IMR-90 (cell line): ENCODE data around the gene FAT1. TPM values are rescaled to one million over a fixed set of nuclear protein-coding genes. Genes with fewer than 3 reads are reported as not detected.
A peak's percentile ranks its signal among the peaks of the same experiment; 100 is the strongest.

Source experiments
- ATAC-seq: fragments of 200-7000 bp; cut with Tn5 transposase; 2 replicates; pipeline ENCODE4 v1.9.1; 2020; ENCODE audit warnings: low read depth, mild to moderate bottlenecking, moderate library complexity
- BruUV-seq: library from RNA; stranded (reverse); fragments of 400-500 nt; replicated peaks from 2 replicates; lab custom pipeline; 2021; lab: Mats Ljungman, UMichigan
- CTCF ChIA-PET: fragments of 300-600 bp; formaldehyde crosslinking; extraction: SDS; loops from one replicate; lab custom pipeline; 2021; ENCODE audit warnings: antibody characterized with exemption; lab: Yijun Ruan, JAX
- POLR2A ChIA-PET: fragments of 300-600 bp; sonication (Branson Sonifier 250); formaldehyde crosslinking; loops from one replicate; lab custom pipeline; 2022; ENCODE audit warnings: antibody characterized with exemption; ENCODE audit not compliant: unreplicated experiment; lab: Charles Lee
- DNase-seq: peaks from one replicate; pipeline ENCODE4 v3.0.0; 2013
- H2AFZ ChIP-seq: replicated peaks from 2 replicates; pipeline ENCODE3; 2013; ENCODE audit warnings: low read length, mild to moderate bottlenecking; ENCODE audit not compliant: poor library complexity
- H2AK5ac ChIP-seq: 2 replicates; pipeline ENCODE4 v1.6.1; 2013; ENCODE audit warnings: low read depth, low read length, inconsistent platforms
- H2AK9ac ChIP-seq: replicated peaks from 2 replicates; pipeline ENCODE3; 2013; ENCODE audit warnings: mild to moderate bottlenecking, low read depth, low read length, moderate library complexity; ENCODE audit not compliant: poor library complexity
- H2BK120ac ChIP-seq: 2 replicates; pipeline ENCODE4 v1.6.1; 2013; ENCODE audit warnings: low read depth, low read length, inconsistent platforms
- H2BK15ac ChIP-seq: 3 replicates; pipeline ENCODE4 v1.6.1; 2013; ENCODE audit warnings: low read depth, low read length, inconsistent platforms
- H2BK20ac ChIP-seq: 2 replicates; pipeline ENCODE4 v1.6.1; 2013; ENCODE audit warnings: low read depth, mild to moderate bottlenecking, inconsistent platforms, low read length, moderate library complexity
- H2BK5ac ChIP-seq: 2 replicates; pipeline ENCODE4 v1.6.1; 2013; ENCODE audit warnings: mild to moderate bottlenecking, low read depth, low read length, inconsistent platforms; ENCODE audit not compliant: poor library complexity, severe bottlenecking
- H3K14ac ChIP-seq: replicated peaks from 2 replicates; pipeline ENCODE4 v1.6.1; 2013; ENCODE audit warnings: low read depth, low read length, inconsistent platforms
- H3K18ac ChIP-seq: 2 replicates; pipeline ENCODE4 v1.6.1; 2013; ENCODE audit warnings: low read depth, low read length, control low read depth
- H3K23ac ChIP-seq: 2 replicates; pipeline ENCODE4 v1.6.1; 2013; ENCODE audit warnings: low read depth, low read length, inconsistent platforms
- H3K27ac ChIP-seq: 2 replicates; pipeline ENCODE4 v1.5.1; 2013; ENCODE audit warnings: mild to moderate bottlenecking, control low read depth, low read length; ENCODE audit not compliant: insufficient read depth
- H3K27me3 ChIP-seq: 2 replicates; pipeline ENCODE4 v1.6.1; 2013; ENCODE audit warnings: low read length; ENCODE audit not compliant: control insufficient read depth, insufficient read depth
- H3K36me3 ChIP-seq: 2 replicates; pipeline ENCODE4 v1.6.1; 2013; ENCODE audit warnings: low read length, mixed read lengths; ENCODE audit not compliant: control insufficient read depth, insufficient read depth
- H3K4ac ChIP-seq: 2 replicates; pipeline ENCODE4 v1.6.1; 2013; ENCODE audit warnings: low read depth, low read length, inconsistent platforms
- H3K4me1 ChIP-seq: 2 replicates; pipeline ENCODE4 v1.6.1; 2013; ENCODE audit warnings: low read length, mixed read lengths; ENCODE audit not compliant: control insufficient read depth, insufficient read depth
- H3K4me2 ChIP-seq: 2 replicates; pipeline ENCODE4 v1.6.1; 2013; ENCODE audit warnings: low read depth, mild to moderate bottlenecking, control low read depth, low read length, moderate library complexity
- H3K4me3 ChIP-seq: 2 replicates; pipeline ENCODE4 v1.5.1; 2013; ENCODE audit warnings: low read depth, mild to moderate bottlenecking, control low read depth, low read length, moderate library complexity; ENCODE audit not compliant: insufficient read depth
- H3K56ac ChIP-seq: 2 replicates; pipeline ENCODE4 v1.6.1; 2013; ENCODE audit warnings: low read length, inconsistent platforms; ENCODE audit not compliant: insufficient read depth; ENCODE audit errors: extremely low read depth
- H3K79me1 ChIP-seq, 2 experiments: 2 replicates each; pipeline ENCODE4 v1.6.1; 2013; ENCODE audit warnings: low read length in 2 of 2, inconsistent platforms in 1 of 2, low read depth in 1 of 2
- H3K9ac ChIP-seq: 2 replicates; pipeline ENCODE4 v1.6.1; 2013; ENCODE audit warnings: low read depth, low read length, control low read depth
- H3K9me1 ChIP-seq: 2 replicates; pipeline ENCODE4 v1.6.1; 2013; ENCODE audit warnings: low read length, inconsistent platforms; ENCODE audit not compliant: insufficient read depth
- H3K9me3 ChIP-seq: 2 replicates; pipeline ENCODE4 v1.6.1; 2013; ENCODE audit warnings: low read length; ENCODE audit not compliant: control insufficient read depth, insufficient read depth
- H4K20me1 ChIP-seq: 2 replicates; pipeline ENCODE4 v1.6.1; 2013; ENCODE audit warnings: low read length, inconsistent platforms; ENCODE audit not compliant: insufficient read depth
- H4K5ac ChIP-seq: 2 replicates; pipeline ENCODE4 v1.6.1; 2013; ENCODE audit warnings: mild to moderate bottlenecking, low read depth, low read length, control low read depth
- H4K8ac ChIP-seq, 2 experiments: 2 replicates each; pipeline ENCODE4 v1.6.1; 2013; ENCODE audit warnings: low read depth in 2 of 2, low read length in 2 of 2, control low read depth in 1 of 2, inconsistent platforms in 1 of 2
- H4K91ac ChIP-seq: 2 replicates; pipeline ENCODE4 v1.6.1; 2013; ENCODE audit warnings: low read depth, low read length, inconsistent platforms; ENCODE audit not compliant: insufficient read depth
- CEBPB ChIP-seq: IDR thresholded peaks from 2 replicates; pipeline ENCODE4 v1.6.1; 2012; ENCODE audit warnings: low read depth, low read length, improper control_type of control experiment
- CHD1 ChIP-seq: IDR thresholded peaks from 2 replicates; pipeline ENCODE4 v1.6.1; 2012; ENCODE audit warnings: low read depth, low read length, improper control_type of control experiment
- CTCF ChIP-seq: conservative IDR thresholded peaks from 2 replicates; pipeline ENCODE4 v1.5.1; 2012; ENCODE audit warnings: mild to moderate bottlenecking, low read depth, low read length, improper control_type of control experiment
- FOS ChIP-seq: fragments of 150-350 bp; IDR thresholded peaks from 2 replicates; pipeline ENCODE4 v1.6.1; 2016; ENCODE audit warnings: low read depth, low read length
- MAZ ChIP-seq: IDR thresholded peaks from 2 replicates; pipeline ENCODE4 v1.6.1; 2012; ENCODE audit warnings: low read depth, mild to moderate bottlenecking, low read length, improper control_type of control experiment, moderate library complexity, borderline replicate concordance
- POLR2A ChIP-seq: IDR thresholded peaks from 2 replicates; pipeline ENCODE4 v1.6.1; 2012; ENCODE audit warnings: mild to moderate bottlenecking, low read depth, low read length
- RAD21 ChIP-seq: IDR thresholded peaks from 2 replicates; pipeline ENCODE4 v1.6.1; 2012; ENCODE audit warnings: low read length, improper control_type of control experiment
- SMC3 ChIP-seq: fragments of 150-350 bp; IDR thresholded peaks from 2 replicates; pipeline ENCODE4 v1.6.1; 2016; ENCODE audit warnings: low read depth, mild to moderate bottlenecking, antibody characterized with exemption, low read length, moderate library complexity
- WGBS, 2 experiments: methylation state at CpG; one replicate each; pipeline versions ENCODE4 v1.1.5 to v1.1.7; 2013; ENCODE audit warnings: missing lambda C conversion rate in 2 of 2; ENCODE audit not compliant: insufficient read length in 1 of 2; ENCODE audit errors: extremely low coverage in 2 of 2; 5-methylcytosine and 5-hydroxymethylcytosine counted together
- dilution Hi-C: fragments of 300-500 bp; cut with HindIII; formaldehyde crosslinking; loops from one replicate; pipeline ENCODE4 v1.14.3; 2018; ENCODE audit warnings: low sequenced_read_pairs; ENCODE audit not compliant: unreplicated experiment
- in situ Hi-C: fragments of 300-500 bp; cut with MboI; formaldehyde crosslinking; loops from 3 replicates; pipeline ENCODE4 v1.14.3; 2019; ENCODE audit warnings: low sequenced_read_pairs, inconsistent platforms, mixed read lengths
- intact Hi-C: fragments of 100-400 bp; cut with micrococcal nuclease; formaldehyde crosslinking; loops from 2 replicates; pipeline ENCODE4 v1.10.0; 2022
- polyA plus RNA-seq, 3 experiments: library from polyadenylated mRNA; depleted of rRNA; stranded (reverse); fragments of >200 nt; gene quantifications; 2 replicates each; pipeline ENCODE4 v1.2.3, GENCODE V29; 2012; ENCODE audit warnings: low replicate concordance in 1 of 3
- total RNA-seq: library from RNA; depleted of rRNA; stranded (reverse); fragments of >200 nt; gene quantifications from 2 replicates; pipeline ENCODE4 v1.2.3, GENCODE V29; 2012
- TF ChIP-seq, protein P1 (sequence below): fragments of 150-350 bp; IDR thresholded peaks from 2 replicates; pipeline ENCODE4 v1.6.1; 2017; ENCODE audit warnings: mild to moderate bottlenecking, antibody characterized with exemption, low read length, low read depth

FAT1 gene
- total and polyA plus RNA-seq, 2 of the 4 experiments (the other 2 are of a cell fraction), result 156 to 519 TPM

DNA sequence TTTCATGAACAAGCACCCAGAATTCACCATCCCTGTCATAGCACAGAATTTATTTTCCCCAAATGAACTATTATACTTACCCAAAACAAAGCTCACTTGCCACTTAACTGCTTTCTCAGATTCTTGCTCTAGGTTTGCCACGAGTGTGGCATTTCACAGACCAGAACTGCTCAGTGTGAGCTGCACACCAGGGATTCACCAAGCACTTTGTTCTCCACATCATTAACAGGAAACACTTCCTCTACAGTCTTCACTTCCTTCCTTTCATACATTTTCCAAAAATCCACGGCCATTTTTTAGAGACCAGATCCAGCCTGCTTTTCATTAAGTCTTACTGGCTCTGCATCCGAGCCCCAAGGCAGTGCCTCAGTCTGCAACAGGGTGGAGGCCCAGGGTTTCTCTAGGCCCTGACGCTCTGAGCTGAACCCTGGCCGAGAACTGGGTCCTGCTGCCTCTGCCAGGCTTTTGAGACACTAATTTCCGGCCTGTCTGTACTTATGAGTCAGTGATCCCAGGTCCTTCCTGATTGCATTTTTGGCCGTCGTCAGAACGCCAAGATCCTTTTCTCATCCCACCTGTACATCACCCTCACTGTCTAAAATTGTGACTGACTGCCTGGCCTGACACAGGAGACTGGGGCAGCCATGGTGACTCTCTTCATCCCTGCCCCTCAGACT lies 100.7 kb downstream of the FAT1 start (continued):
- TF ChIP-seq, protein P1, sequence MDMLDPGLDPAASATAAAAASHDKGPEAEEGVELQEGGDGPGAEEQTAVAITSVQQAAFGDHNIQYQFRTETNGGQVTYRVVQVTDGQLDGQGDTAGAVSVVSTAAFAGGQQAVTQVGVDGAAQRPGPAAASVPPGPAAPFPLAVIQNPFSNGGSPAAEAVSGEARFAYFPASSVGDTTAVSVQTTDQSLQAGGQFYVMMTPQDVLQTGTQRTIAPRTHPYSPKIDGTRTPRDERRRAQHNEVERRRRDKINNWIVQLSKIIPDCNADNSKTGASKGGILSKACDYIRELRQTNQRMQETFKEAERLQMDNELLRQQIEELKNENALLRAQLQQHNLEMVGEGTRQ, result no peak
- no peak for TF ChIP-seq POLR2A

- Histone ChIP-seq H4K8ac (peak overlapping the region in 1 of 2 experiments; percentile 69; a peak in 2 of 4 replicates), H3K36me3 (peaks cover 60% of the 10 kb centered on the region), H3K27me3 (no peaks in the 10 kb centered on the region), H3K79me1 (peaks cover 48 to 75% of the 10 kb centered on the region in 2 experiments), H3K23ac (0 out of 2 replicates have a peak overlapping the region, but pooled peaks have one; percentile 62), H4K20me1 (peaks cover 55% of the 10 kb centered on the region), H3K4ac (peak overlapping the region; percentile 62), H3K4me2 (no peak overlapping the region), H3K27ac (peak overlapping the region; percentile 66), H4K91ac (peak overlapping the region; percentile 37; the same call in 1 of the 2 replicates), H3K9me3 (no peaks in the 10 kb centered on the region), H3K9me1 (peaks cover 40% of the 10 kb centered on the region), H3K56ac (peak overlapping the region; percentile 13; the same call in 1 of the 2 replicates), H2BK20ac (peak overlapping the region; percentile 27; the same call in 1 of the 2 replicates), H4K5ac (0 out of 2 replicates have a peak overlapping the region, but pooled peaks have one; percentile 15), H3K4me1 (peaks cover 16% of the 10 kb centered on the region), H2AFZ (no peak overlapping the region), H3K14ac (peak overlapping the region; percentile 62; the same call in 1 of the 2 replicates), H3K18ac (no peak overlapping the region; the same call in 1 of the 2 replicates), H2AK9ac (peak overlapping the region; percentile 4), H2AK5ac (no peak overlapping the region), H2BK15ac (no peak overlapping the region; the same call in 2 of the 3 replicates), H3K4me3 (no peak overlapping the region), H2BK120ac (peak overlapping the region; percentile 80), H3K9ac (no peak overlapping the region), H2BK5ac (peak overlapping the region; percentile 86)
- no TSS peak for BruUV-seq
- TF ChIP-seq FOS (peak; percentile 76), CTCF (peak; percentile 59), CHD1 (0 out of 2 replicates have a peak, but pooled peaks have one; percentile 75), POLR2A (no peak), CEBPB (peak; percentile 31; the same call in 1 of the 2 replicates), MAZ (no peak), RAD21 (peak; percentile 44), SMC3 (peak; percentile 33; the same call in 1 of the 2 replicates)
- TF ChIP-seq, protein P1, result no peak
- WGBS, 2 experiments, result 60% methylated on average over 3 of the region's 9 CpGs; no CpG with 5 or more reads in 1 of the 2 experiments
- intact Hi-C loops, result loop anchor here (1.0 kb wide), 1 partner anchor 102 kb away; no protein-coding TSS in a partner anchor
- CTCF ChIA-PET, result interaction anchor here (0.6 to 0.9 kb wide), 2 partner anchors 16 to 39 kb away, joined by 3 read pairs; no protein-coding TSS in a partner anchor
- DNase-seq, result peak; percentile 95
- peak; percentile 75 for ATAC-seq
- POLR2A ChIA-PET, result interaction anchor here (0.6 kb wide), 1 partner anchor 102 kb away, joined by 3 read pairs; the partner anchor contains the start of gene FAT1
- in situ Hi-C loops, result no loop called here
- dilution Hi-C loops, result no loop called here
These were observed 101.6 kb downstream of the FAT1 start for GRCh38 chr4:186621959-186622553.
